AG08396 (cell line): Measurements from ENCODE around the gene CYTH1.
"Not testable (repeated sequence)": the region's sequence is repeated elsewhere in the genome, so short reads cannot be mapped to it uniquely, and the experiment has no call there.

Experiments used
- DNase-seq: peaks from one replicate; pipeline ENCODE4 v3.0.0; 2012; ENCODE audit warnings: low spot score, mixed read lengths

CYTH1 gene

GRCh38 chr17:78787444-78787843 lies 5.4 kb upstream of the CYTH1 start:
- DNase-seq, result no peak

- DNase-seq, result no peak
Observed at GRCh38 chr17:78785663-78786057, 3.6 kb upstream of the CYTH1 start.

DNA sequence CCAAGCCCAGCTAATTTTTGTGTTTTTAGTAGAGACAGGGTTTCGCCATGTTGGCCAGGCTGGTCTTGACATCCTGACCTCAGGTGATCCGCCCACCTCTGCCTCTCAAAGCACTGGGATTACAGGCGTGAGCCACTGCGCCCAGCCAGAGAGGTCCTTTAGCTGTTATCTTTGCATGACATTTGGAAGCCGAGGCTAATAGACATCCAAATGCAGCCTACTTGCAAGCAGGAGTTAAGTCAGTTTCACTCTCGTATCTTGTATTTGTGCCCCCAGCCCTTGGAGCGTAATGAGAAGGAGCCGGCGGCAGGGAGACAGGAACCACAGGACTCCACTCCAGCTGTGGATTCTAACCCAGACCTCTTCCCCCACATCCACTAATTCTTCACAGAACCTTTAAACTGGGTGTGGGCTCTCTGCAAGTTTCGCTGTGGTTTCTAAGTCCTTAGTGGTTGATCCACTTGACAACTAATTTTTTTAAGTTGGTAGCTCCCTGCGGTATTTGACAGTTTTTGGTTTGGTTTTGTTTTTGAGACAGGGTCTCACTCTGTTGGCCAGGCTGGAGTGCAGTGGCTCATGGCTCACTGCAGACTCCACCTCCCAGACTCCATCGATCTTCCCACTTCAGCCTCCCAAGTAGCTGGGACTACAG lies 3.1 kb upstream of the CYTH1 start:
- no peak for DNase-seq

DNA sequence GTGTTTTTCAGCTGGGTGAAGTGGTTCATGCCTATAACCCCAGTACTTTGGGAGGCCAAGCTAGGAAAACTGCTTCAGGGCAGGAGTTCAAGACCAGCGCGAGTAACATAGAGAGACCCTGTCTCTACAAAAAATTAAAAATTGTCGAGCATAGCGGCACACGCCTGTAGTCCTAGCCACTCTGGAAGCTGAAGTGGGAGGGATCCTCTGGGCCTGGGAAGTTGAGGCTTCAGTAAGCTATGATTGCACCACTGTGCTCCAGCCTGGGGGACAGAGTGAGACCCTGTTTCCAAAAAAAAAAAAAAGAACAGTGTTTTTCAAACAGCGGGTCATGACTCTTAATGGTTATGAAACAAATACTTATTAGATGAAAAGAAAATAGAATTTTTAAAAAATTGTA lies 2.3 kb upstream of the CYTH1 start:
- no peak for DNase-seq

- no peak for DNase-seq
Observed at GRCh38 chr17:78783711-78784324, 1.7 kb upstream of the CYTH1 start.

GRCh38 chr17:78781104-78781892 lies 775 bp downstream of the CYTH1 start:
- DNase-seq, result no peak

- no peak for DNase-seq
Observed at GRCh38 chr17:78780335-78780734, 1.7 kb downstream of the CYTH1 start.

- DNase-seq, result no peak
Observed at GRCh38 chr17:78779850-78780249, 2.2 kb downstream of the CYTH1 start.

GRCh38 chr17:78779286-78779651 lies 2.8 kb downstream of the CYTH1 start:
- not testable (repeated sequence) for DNase-seq

DNA sequence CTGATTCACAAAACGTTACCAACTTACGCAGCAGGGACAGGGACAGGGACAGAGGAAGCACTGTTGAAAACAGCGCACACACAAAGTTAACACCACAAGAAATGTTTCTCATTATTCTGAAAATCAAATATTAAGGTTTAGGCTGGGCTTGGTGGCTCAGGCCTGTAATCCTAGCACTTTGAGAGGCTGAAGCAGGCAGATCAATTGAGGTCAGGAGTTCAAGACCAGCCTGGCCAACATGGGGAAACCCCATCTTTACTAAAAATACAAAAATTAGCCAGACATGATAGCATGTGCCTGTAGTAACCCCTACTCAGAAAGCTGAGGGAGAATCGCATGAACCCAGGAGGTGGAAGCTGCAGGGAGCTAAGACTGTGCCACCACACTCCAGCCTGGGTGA lies 4.2 kb downstream of the CYTH1 start:
- no peak for DNase-seq

- DNase-seq, result no peak
Observed at GRCh38 chr17:78774956-78775571, 7.0 kb downstream of the CYTH1 start.

- no peak for DNase-seq
Observed at GRCh38 chr17:78774453-78774852, 7.6 kb downstream of the CYTH1 start.

- DNase-seq, result no peak
Observed at GRCh38 chr17:78771758-78772382, 10.2 kb downstream of the CYTH1 start.

GRCh38 chr17:78769196-78769773 lies 12.8 kb downstream of the CYTH1 start:
- no peak for DNase-seq

GRCh38 chr17:78767806-78768205 lies 14.3 kb downstream of the CYTH1 start:
- no peak for DNase-seq

GRCh38 chr17:78766743-78767294 lies 15.3 kb downstream of the CYTH1 start:
- no peak for DNase-seq

DNA sequence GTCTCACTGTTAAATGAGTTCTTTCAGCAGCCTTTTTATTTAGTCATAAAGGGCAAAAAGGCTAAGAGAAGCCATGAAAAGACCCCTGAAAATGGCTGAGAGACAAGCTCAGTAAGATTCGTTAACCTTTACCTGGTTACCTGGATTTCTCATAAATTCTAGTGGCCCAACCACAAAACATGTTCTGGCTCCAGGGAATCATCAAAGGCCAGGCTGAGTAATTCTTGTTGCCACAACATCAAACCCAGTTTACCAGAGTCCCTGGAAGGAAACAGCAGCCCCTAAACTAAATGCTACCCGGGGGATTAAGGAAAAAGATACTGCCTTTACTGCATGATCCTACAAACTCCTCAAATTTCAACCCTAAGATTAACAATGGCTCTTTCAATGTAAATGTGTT lies 15.8 kb downstream of the CYTH1 start:
- DNase-seq, result no peak

GRCh38 chr17:78765821-78766220 lies 16.3 kb downstream of the CYTH1 start:
- no peak for DNase-seq

DNA sequence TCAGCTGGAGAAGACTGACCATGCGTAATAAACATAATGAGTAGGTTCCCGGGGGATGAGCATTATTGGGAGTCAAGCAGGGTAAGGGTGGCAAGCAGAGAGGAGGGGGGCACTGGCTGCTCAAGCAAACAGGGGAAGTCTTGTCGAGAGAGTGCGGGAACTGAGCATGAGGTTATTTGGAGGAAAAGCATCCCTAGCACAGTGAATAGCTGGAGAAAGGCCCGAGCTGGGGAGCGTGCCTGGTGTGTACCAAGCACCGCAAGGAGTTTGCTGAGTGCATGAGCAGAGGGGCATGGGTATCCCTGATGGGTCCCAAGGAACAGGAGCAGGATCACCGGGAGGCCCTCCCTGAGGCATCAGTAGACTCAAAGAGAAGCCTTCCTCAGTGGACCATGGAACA lies 17.2 kb downstream of the CYTH1 start:
- no peak for DNase-seq

DNA sequence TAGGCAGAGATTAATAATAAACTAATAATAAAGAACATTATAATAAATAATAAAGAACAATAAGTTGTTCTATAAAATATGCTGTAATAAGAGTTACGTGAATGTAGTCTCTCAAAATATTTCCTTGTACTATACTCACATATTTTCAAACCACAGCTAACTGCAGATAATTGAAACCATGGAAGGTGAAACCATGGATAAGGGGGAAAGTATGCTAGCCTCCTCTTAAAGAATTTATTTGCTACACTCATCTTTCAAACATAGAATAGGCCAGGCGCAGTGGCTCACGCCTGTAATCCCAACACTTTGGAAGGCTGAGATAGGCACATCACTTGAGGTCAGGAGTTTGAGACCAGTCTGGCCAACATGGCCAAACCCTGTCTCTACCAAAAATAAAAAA lies 18.5 kb downstream of the CYTH1 start:
- DNase-seq, result no peak

DNA sequence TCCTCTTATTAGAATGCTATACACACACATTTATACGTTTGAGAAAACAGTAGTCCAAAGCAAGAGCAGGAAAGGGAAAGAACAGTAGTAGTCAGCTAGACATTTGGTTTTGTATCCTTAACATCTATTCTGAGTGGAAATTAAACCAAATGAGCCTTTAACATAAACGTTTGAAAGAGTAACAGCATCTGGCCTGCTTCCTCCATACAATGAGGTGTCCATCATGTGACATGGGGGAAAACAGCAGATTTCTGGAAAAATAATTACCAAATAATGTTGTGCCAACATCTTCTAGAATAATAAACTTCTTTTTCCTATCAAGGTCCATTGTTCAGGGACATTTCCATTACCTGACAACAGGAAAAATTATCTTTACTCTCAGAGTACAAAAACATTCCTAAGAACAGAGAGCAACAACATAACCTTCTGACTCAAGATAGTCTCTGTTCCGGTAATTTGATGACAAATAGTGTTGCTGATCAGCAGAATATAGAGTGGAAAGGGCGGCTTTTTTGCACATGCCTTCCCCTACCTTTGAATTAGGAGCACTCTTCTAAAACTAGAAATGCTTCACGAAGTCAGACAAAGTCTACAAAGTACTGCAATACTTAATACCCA lies 20.2 kb downstream of the CYTH1 start:
- DNase-seq, result no peak
